GM21723 (cell line): ENCODE measurements around the gene APOL4.
"Not testable (repeated sequence)": the region's sequence is repeated elsewhere in the genome, so short reads cannot be mapped to it uniquely, and the experiment has no call there.

Experiments used
- ATAC-seq: cut with Tn5 transposase; IDR thresholded peaks from one replicate; pipeline ENCODE4 v1.9.1; 2021; ENCODE audit warnings: mild to moderate bottlenecking, moderate library complexity; ENCODE audit not compliant: unreplicated experiment

APOL4 gene

DNA sequence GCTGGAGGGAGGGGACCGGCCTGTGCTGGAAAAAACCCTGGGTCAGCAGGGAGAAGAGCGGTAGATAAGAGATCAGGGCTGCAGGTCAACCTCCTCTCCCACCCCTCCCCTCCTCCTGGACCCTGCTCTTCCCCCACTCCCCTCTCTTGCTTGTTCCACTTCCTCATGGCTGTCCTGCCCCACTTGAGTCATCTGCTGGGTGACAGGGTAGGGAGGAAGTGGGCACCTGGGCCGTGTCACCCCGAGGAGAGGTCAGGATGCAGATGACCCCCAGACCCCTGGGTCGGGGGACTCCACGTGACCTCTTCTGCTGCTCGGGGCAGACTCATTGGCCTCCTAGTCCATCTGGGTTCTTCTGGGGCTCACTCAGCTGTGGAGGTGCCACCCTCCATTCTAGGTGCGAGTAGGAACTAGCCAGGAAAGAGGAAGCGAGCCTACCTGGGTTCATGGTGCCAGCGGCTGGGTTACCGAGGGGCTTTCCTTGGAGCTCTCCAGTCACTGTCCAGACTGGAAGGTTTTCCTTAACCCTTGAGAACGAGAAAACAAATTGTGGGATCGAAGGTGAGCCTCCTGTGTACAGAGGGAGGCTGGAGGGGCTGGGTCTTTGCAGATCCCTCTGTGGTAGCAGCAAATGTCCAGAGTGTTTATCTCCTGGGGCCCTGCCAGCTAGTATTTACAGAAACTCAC lies 31.2 kb upstream of the APOL4 start:
- ATAC-seq = no peak

- not testable (repeated sequence) for ATAC-seq
These were observed 29.4 kb upstream of the APOL4 start for GRCh38 chr22:36231051-36231450.

GRCh38 chr22:36229649-36230048 lies 28.0 kb upstream of the APOL4 start:
- ATAC-seq = not testable (repeated sequence)

- no peak for ATAC-seq
These were observed 27.3 kb upstream of the APOL4 start for GRCh38 chr22:36228944-36229343.

DNA sequence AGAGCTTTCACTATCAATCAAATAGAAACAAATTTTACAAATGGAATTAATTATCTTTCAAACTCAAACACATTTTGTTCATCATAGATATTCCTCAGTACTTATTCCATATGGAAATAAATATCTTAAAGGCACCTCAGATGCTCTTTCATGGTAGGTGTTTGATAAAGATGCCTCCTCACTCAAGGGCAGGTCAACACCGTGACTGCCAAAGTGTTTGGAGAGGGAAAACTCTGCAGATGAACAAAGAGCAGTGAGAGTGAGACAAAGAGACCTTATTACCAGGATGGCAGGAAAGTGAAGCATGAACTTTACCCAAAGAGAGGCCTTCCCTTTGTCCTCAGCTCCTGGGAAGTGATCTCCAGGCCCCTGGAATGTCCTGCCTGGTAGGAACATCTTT lies 26.8 kb upstream of the APOL4 start:
- not testable (repeated sequence) for ATAC-seq

GRCh38 chr22:36227806-36228205 lies 26.2 kb upstream of the APOL4 start:
- ATAC-seq = no peak

DNA sequence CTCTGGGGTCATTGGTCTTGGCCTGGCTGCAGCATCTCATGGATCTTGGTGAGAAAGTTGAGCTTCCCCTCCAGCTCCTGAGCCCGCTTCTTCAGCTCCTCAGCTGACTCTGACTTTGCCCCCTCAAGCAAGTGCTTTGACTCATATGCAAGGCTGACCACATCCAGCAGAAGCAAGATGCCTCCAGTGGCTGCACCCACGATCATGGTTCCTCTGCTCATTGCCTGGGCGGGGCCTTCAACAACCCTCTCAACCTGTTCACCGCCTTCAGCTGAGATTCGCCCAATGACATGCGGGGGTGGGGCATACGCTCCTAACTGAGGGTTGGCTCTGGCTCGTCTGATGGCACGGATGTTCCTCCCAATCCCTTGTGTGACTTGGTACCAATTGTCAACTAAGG lies 25.8 kb upstream of the APOL4 start:
- ATAC-seq = no peak

GRCh38 chr22:36226189-36226588 lies 24.6 kb upstream of the APOL4 start:
- ATAC-seq = no peak

- ATAC-seq = no peak
These were observed 23.8 kb upstream of the APOL4 start for GRCh38 chr22:36225333-36225922.

DNA sequence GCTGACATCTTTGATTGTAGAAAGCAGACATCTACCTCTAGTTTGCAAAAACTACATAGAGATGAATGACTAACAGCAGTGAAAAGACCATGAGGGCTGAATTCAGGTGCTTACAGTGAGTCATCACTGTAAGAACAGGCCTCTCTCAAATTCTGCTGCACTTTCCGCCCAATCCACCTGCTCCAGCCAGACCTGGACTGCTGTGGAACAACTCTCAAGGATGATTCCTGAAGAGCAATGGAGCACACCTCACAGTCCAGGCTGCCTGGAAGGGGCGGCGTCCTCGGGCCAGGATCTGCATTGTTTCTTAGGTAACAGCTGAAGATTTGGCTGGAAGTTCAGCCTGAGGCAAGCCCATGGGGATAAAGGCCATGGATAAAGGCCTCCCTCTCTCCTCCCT lies 22.6 kb upstream of the APOL4 start:
- no peak for ATAC-seq

GRCh38 chr22:36223504-36223903 lies 21.9 kb upstream of the APOL4 start:
- no peak for ATAC-seq

DNA sequence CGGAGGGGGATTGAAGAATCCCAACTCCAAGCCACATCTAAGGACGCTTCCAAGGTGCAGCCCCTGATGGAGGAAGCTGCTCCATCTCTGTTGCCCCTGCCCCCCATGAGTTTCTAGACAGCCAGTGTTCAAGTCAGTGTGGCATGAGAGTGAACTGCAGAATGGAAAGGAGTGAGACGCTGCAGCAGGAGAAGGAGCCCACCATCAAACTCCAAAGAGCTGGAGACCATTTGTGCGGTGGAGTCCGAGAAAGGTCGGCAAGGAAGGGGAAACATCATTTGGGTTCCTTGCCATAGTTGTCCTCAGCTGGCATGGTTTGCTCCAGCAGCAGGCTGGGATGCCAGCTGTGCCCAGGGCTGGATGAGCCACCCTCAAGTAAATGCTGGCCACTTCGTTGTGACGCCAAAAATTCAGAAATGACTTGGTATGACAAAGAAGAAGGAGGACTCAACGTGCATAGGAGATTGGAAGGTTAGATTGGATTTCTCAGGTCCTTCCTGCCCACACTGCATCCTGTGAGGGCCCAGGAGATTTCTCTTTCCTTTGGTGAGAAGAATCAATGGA lies 21.4 kb upstream of the APOL4 start:
- no peak for ATAC-seq

DNA sequence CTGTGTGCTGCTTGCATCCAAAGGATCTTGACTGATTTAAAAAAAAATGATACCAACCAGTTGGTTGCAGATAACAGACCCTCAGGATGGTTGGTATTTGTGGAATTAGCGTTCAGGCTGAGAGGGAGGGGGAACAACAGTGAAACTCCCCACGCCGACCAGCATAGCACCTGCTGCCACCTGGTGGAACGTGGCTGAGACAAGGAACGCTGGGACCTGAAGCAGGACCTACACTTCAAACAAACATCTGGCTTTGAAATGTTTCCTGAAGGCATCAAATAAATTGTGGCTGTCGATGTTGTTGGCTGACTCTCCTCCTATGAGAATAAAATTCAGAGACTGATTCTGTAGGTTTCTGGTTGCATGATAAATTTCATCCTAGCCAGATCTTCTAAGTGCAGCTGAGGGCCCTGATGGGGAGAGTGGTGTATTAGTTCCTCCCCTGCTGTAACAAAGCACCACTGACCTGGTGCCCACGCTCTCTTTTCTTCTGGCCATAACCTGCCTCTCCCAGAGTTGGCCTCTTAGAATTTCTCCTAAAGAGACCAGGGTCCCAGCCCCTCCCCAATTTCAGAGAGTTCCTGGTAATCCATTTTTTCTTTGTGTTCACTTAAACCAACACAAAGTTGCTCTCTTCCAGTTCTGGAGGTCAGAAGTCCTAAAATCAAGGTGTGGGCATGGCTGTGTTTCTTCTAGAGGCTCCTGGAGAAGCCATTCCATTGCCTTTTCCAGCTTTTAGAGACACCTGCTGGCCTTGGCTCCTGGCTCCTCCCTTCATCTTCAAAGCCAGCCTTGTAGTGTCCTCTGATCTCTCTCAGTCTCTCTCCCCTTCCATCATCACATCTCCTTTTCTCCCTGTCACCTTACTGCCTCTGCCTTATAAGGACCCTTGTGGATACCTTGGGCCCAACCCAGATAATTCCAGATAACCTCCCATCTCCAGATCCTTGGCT lies 20.5 kb upstream of the APOL4 start:
- no peak for ATAC-seq

DNA sequence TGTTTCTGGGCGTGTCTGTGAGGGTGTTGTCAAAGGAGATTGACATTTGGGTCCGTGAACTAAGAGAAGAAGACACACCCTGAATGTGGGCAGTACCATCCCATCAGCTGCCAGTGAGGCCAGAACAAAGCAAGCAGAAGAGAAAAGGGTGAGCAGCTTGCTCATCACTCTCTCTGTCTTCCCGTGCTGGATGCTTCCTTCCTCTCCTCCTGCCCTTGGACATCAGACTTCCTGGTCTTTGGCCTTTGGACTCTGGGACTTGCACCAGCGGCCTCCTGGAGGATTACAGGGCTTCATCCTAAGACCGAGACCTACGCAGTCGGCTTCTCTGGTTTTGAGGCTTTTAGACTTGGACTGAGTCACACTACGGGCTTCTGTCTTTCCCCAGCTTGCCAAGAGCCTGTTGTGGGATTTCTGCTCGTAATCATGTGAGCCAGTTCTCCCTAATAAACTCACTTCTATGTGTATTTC lies 18.9 kb upstream of the APOL4 start:
- no peak for ATAC-seq

DNA sequence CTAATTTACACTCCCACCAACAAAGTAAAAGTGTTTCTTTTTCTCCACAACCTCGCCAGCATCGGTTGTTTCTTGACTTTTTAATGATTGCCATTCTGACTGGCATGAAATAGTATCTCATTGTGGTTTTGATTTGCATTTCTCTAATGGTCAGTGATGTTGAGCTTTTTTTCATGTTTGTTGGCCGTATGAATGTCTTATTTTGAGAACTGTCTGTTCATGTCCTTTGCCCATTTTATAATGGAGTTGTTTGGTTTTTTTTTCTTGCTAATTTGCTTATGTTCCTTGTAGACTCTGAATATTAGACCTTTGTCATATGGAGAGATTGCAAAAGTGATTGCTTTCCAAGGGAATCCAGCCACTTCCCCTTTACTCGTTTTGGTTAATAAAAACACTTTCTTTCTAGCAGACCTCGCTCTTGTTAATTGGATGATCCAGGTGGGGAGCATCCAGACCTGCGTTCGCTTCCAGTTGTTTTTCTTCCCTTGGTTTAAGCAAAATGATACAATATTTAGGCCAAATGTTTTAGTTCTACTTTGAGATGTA lies 17.1 kb upstream of the APOL4 start:
- ATAC-seq = no peak

- ATAC-seq = no peak
These were observed 14.4 kb upstream of the APOL4 start for GRCh38 chr22:36215981-36216380.

DNA sequence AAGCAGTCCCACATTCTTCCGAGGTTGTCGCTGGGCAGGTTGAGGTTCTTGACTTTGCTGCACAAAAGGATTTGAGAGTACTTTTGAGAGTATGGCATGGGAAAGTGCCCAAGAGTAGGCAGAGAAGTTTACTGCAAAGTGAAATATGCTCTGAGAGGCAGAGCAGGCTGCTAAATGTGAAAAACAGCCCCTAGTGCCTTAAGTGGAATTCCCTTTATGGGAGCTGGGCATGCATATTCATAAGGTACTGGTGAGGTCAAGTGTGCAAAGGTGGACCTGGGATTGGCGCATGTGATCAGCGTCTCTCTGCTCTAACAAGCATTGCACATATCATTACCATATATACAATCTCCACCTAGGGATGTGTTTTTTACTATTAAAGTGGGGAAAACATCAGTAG lies 12.0 kb upstream of the APOL4 start:
- ATAC-seq = no peak

DNA sequence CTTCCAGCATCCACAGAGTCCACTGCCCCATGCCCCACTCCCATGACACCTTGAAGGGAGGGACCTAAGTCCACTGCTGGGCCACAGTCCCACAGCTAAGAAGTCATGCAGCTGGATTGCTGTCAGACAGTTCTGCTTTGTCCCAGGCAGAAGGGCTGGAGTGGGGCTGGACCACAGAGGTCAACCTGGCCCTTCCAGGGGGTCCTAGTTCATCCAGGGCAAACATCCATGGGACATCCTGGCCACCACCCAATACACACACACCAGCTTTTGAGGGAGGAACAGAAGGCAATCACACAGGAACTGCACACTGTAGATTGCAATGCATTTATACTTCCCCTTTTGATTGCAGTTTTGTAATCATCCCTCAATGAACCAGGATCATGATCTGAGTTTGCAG lies 11.3 kb upstream of the APOL4 start:
- no peak for ATAC-seq

DNA sequence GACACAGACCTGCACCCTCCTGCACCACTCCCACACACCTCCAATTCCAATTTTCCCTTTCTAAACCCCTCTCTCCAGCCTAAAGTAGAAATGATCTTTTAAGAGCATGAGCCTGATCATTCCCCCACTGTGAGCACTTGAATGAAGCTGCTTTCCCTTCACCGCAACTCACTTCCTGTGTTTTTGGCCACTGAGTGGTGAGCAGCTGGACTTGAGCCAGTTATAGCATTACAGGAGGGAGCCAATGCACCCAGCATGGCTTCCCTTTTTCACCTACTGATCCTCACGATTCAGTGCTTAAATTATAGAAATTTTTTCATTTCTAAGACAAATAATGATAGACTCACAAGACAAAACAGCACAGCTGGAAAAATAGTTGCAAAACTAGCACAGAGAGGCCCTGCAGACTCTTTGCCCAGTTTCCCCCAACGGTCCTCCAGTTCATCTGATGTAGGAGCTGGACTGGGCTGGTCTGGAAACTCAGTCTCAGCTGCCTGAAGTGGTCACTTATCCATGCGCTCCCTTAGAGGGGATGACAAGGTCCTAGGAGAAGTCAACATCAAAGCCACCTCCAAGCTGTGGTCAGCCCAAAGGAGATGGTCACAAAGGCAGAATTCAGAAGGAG lies 9.7 kb upstream of the APOL4 start:
- ATAC-seq = no peak

- ATAC-seq = no peak
These were observed 8.6 kb upstream of the APOL4 start for GRCh38 chr22:36210224-36210623.

DNA sequence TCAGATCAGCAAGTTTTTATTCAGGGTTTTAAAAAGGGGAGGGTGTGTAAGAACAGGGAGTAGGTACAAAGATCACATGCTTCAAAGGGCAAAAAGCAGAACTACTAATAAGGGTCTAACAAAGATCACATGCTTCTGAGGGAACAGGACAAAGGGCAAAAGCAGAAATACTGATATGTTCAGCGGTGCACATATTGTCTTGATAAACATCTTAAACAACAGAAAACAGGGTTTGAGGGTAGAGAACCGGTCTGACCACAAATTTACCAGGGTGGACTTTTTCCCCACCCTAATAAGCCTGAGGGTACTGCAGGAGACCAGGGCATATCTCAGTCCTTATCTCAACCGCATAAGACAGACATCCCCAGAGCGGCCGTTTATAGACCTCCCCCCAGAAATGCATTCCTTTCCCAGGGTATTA lies 7.9 kb upstream of the APOL4 start:
- not testable (repeated sequence) for ATAC-seq
